Effector CD8-positive, alpha-beta T cell (primary cell): ENCODE measurements around the gene REC8.
"Not testable (repeated sequence)": the region's sequence is repeated elsewhere in the genome, so short reads cannot be mapped to it uniquely, and the experiment has no call there.

Source experiments
- DNase-seq: peaks from one replicate; lab custom pipeline; 2025; lab: John Stamatoyannopoulos, UW

Gene REC8

GRCh38 chr14:24183014-24183481 is 11.2 kb downstream of the REC8 start:
- DNase-seq, result no peak

GRCh38 chr14:24184104-24184970 is 12.5 kb downstream of the REC8 start:
- DNase-seq, result no peak

- no peak for DNase-seq
Observed at GRCh38 chr14:24185026-24185425, 13.1 kb downstream of the REC8 start.

- no peak for DNase-seq
Observed at GRCh38 chr14:24185741-24186140, 13.9 kb downstream of the REC8 start.

GRCh38 chr14:24186831-24187538 is 15.1 kb downstream of the REC8 start:
- DNase-seq, result no peak

- no peak for DNase-seq
Observed at GRCh38 chr14:24187539-24187915, 15.6 kb downstream of the REC8 start.

- peak; percentile 89 for DNase-seq
Observed at GRCh38 chr14:24188251-24189058, 16.6 kb downstream of the REC8 start, which contains the start of gene IPO4. IPO4 (minus strand) TSS chr14:24188816; CDS start chr14:24188787, 29 bp downstream.

GRCh38 chr14:24189059-24189375 is 17.1 kb downstream of the REC8 start:
- no peak for DNase-seq

- no peak for DNase-seq
Observed at GRCh38 chr14:24189460-24189859, 17.6 kb downstream of the REC8 start.

GRCh38 chr14:24190416-24190815 is 18.5 kb downstream of the REC8 start:
- DNase-seq, result no peak

- DNase-seq, result no peak
Observed at GRCh38 chr14:24192933-24193332, 21.1 kb downstream of the REC8 start.

- DNase-seq, result no peak
Observed at GRCh38 chr14:24194186-24194872, 22.4 kb downstream of the REC8 start.

GRCh38 chr14:24194873-24195185 is 22.9 kb downstream of the REC8 start:
- no peak for DNase-seq

GRCh38 chr14:24195186-24196070 is 23.5 kb downstream of the REC8 start, which contains the start of gene TM9SF1:
TM9SF1 (minus strand) TSS chr14:24195441; CDS start chr14:24195019, 422 bp downstream.
- DNase-seq, result peak; percentile 75

GRCh38 chr14:24196071-24197055 is 24.5 kb downstream of the REC8 start:
- no peak for DNase-seq

GRCh38 chr14:24197056-24197450 is 25.2 kb downstream of the REC8 start:
- no peak for DNase-seq

- no peak for DNase-seq
Observed at GRCh38 chr14:24198814-24199524, 27.1 kb downstream of the REC8 start.

GRCh38 chr14:24202538-24202937 is 30.7 kb downstream of the REC8 start:
- not testable (repeated sequence) for DNase-seq
